HepG2 (cell line): ENCODE results near the gene FAM131C. TPM values are rescaled to one million over a fixed set of nuclear protein-coding genes. Genes with fewer than 3 reads are reported as not detected.

Source experiments
- MNT ChIP-seq: fragments of 450-650 bp; IDR thresholded peaks from 2 replicates; pipeline ENCODE4 v1.6.1; 2016
- NRL ChIP-seq: sonication (generic); formaldehyde crosslinking; IDR thresholded peaks from 2 replicates; pipeline ENCODE4 v1.5.0; 2020; ENCODE audit warnings: missing genetic modification reagents, mild to moderate bottlenecking, moderate library complexity, borderline replicate concordance
- PATZ1 ChIP-seq: sonication (generic); formaldehyde crosslinking; IDR thresholded peaks from 2 replicates; pipeline ENCODE4 v1.4.0; 2020; ENCODE audit warnings: missing genetic modification reagents
- RAD51 ChIP-seq: fragments of 450-650 bp; IDR thresholded peaks from 2 replicates; pipeline ENCODE4 v1.6.1; 2016; ENCODE audit warnings: borderline replicate concordance
- TFAP4 ChIP-seq: sonication (generic); IDR thresholded peaks from 2 replicates; pipeline ENCODE4 v1.6.1; 2016; ENCODE audit warnings: low read depth, borderline replicate concordance
- USF2 ChIP-seq, 2 experiments: sonication (generic) in 1 of 2; formaldehyde crosslinking in 1 of 2; IDR thresholded peaks; 2 replicates each; pipeline versions ENCODE4 v1.5.1 to v1.6.1; 2011 to 2020; ENCODE audit warnings: borderline replicate concordance in 1 of 2, low read depth in 1 of 2, low read length in 1 of 2, mild to moderate bottlenecking in 1 of 2, missing genetic modification reagents in 1 of 2, moderate library complexity in 1 of 2
- ZNF280B ChIP-seq: sonication (generic); formaldehyde crosslinking; IDR thresholded peaks from 2 replicates; pipeline ENCODE4 v1.5.0; 2020; ENCODE audit warnings: missing genetic modification reagents, mild to moderate bottlenecking, borderline replicate concordance
- ZNF362 ChIP-seq: sonication (generic); formaldehyde crosslinking; IDR thresholded peaks from 2 replicates; pipeline ENCODE4 v1.4.0; 2020; ENCODE audit warnings: missing genetic modification reagents, mild to moderate bottlenecking, borderline replicate concordance
- ZNF619 ChIP-seq: sonication (generic); formaldehyde crosslinking; IDR thresholded peaks from 2 replicates; pipeline ENCODE4 v1.4.0; 2020; ENCODE audit warnings: mild to moderate bottlenecking, missing genetic modification reagents
- ZNF687 ChIP-seq: sonication (generic); formaldehyde crosslinking; IDR thresholded peaks from 2 replicates; pipeline ENCODE4 v1.5.1; 2020; ENCODE audit warnings: mild to moderate bottlenecking, missing genetic modification reagents, moderate library complexity
- ZNF781 ChIP-seq: sonication (generic); formaldehyde crosslinking; IDR thresholded peaks from 2 replicates; pipeline ENCODE4 v1.5.1; 2020; ENCODE audit warnings: borderline replicate concordance, mild to moderate bottlenecking, missing genetic modification reagents; ENCODE audit errors: not compliant biosample characterization
- polyA plus RNA-seq, 8 experiments: library from polyadenylated mRNA; depleted of rRNA in 3 of 8; stranded (reverse) in 7 of 8; unstranded in 1 of 8; fragments of >200 nt; fragmentation: Illumina TruSeq in 4 of 8; extraction: Trizol in 4 of 8; gene quantifications; 2 replicates each; pipeline versions ENCODE4 v1.2.1 to v1.2.3, GENCODE V29; 2011 to 2016; ENCODE audit warnings: low read depth in 4 of 8, missing spikeins in 1 of 8, mixed read lengths in 1 of 8; ENCODE audit not compliant: insufficient read depth in 1 of 8
- total RNA-seq, 5 experiments: library from RNA; depleted of rRNA; stranded (reverse); fragments of >200 nt; fragmentation: Illumina TruSeq; extraction: Trizol; gene quantifications; 2 replicates each; pipeline ENCODE4 v1.2.3, GENCODE V29; 2016; ENCODE audit warnings: low read depth in 1 of 5

The FAM131C gene
- total and polyA plus RNA-seq, 2 of the 13 experiments (the other 11 are each of a cell fraction or from before 2014, with no cell fraction given) = 0.07 TPM; not detected in 1

- TF ChIP-seq ZNF687 (CRISPR knock-in tag) = peak; percentile 44
- TF ChIP-seq PATZ1 = no peak
- no peak for TF ChIP-seq ZNF781
- TF ChIP-seq ZNF280B (CRISPR knock-in tag) = 0 out of 2 replicates have a peak, but pooled peaks have one; percentile 46
- TF ChIP-seq USF2 (IDR thresholded peaks at IDR 0.05; ENCODE audit: low read depth, low read length) = peak; percentile 74
- TF ChIP-seq USF2 (CRISPR knock-in tag; IDR thresholded peaks at IDR 0.05; ENCODE audit: borderline replicate concordance) = peak; percentile 75; the same call in 1 of the 2 replicates
- TF ChIP-seq ZNF362 (CRISPR knock-in tag) = 0 out of 2 replicates have a peak, but pooled peaks have one; percentile 1
- TF ChIP-seq NRL = peak; percentile 45; the same call in 1 of the 2 replicates
- TF ChIP-seq RAD51 = peak; percentile 84; the same call in 1 of the 2 replicates
- peak; percentile 67 for TF ChIP-seq MNT
- TF ChIP-seq TFAP4 = peak; percentile 10; the same call in 1 of the 2 replicates
- TF ChIP-seq ZNF619 (CRISPR knock-in tag) = no peak
Observed at GRCh38 chr1:16092097-16092922, 18.9 kb upstream of the FAM131C start (continued).
